Upper lobe of right lung (tissue), 1 donor: ENCODE measurements around the gene ATP5PO. TPM values are rescaled to one million over a fixed set of nuclear protein-coding genes. Genes with fewer than 3 reads are reported as not detected.
"Not testable (repeated sequence)": the region's sequence is repeated elsewhere in the genome, so short reads cannot be mapped to it uniquely, and the experiment has no call there.

ENCODE experiments used
- ATAC-seq: fragments of 200-7000 bp; cut with Tn5 transposase; one replicate; pipeline ENCODE4 v1.9.1; 2020; ENCODE audit warnings: mild to moderate bottlenecking, moderate library complexity
- DNase-seq: peaks from one replicate; pipeline ENCODE4 v3.0.0-alpha.2; 2020
- H3K27ac ChIP-seq: fragments of 200-600 bp; one replicate; pipeline ENCODE4 v1.8.0; 2022
- H3K27me3 ChIP-seq: fragments of 200-600 bp; one replicate; pipeline ENCODE4 v1.8.0; 2022; ENCODE audit warnings: mild to moderate bottlenecking
- H3K36me3 ChIP-seq: fragments of 200-600 bp; one replicate; pipeline ENCODE4 v1.8.0; 2022
- H3K4me1 ChIP-seq: fragments of 200-600 bp; one replicate; pipeline ENCODE4 v1.8.0; 2022
- H3K4me3 ChIP-seq: fragments of 200-600 bp; one replicate; pipeline ENCODE4 v1.8.0; 2022; ENCODE audit warnings: mild to moderate bottlenecking
- H3K9me3 ChIP-seq: fragments of 200-600 bp; one replicate; pipeline ENCODE4 v1.8.0; 2022
- intact Hi-C: fragments of 100-400 bp; cut with DNase I; formaldehyde crosslinking; loops from one replicate; pipeline ENCODE4 v1.11.0; 2022
- total RNA-seq: library from RNA; stranded (reverse); fragmentation: NEBNext Ultra II Directional; extraction: Animal tissue kit (Norgen Biotek cat#: 25700); gene quantifications from one replicate; pipeline ENCODE4 v1.2.1, GENCODE V29; 2021
- TF ChIP-seq, protein P1 (sequence below): fragments of 200-600 bp; IDR thresholded peaks from one replicate; pipeline ENCODE4 v1.8.0; 2022; ENCODE audit warnings: antibody characterized with exemption
- donor health status: DM: no; HTN: yes; CAD: no; lungs with severe emphysema.

Gene ATP5PO
- total RNA-seq, 1 donor from 2014 or later, result 107 TPM

DNA sequence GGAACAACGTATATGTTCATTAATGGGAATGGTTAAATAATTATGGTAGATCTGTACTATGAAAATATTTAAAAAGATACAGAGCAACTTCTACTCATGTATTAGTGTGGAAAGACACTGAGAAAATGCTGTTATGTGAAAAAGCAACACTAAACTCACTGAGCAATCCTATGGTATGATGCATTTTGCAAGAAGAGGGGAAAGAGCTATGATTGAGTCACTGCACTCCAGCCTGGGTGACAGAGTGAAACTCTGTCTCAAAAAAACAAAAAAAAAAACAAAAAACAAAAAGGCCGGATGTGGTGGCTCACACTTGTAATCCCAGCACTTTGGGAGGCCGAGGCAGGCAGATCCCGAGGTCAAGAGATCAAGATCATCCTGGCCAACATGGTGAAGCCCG is 44.4 kb downstream of the ATP5PO start:
- H3K4me1 ChIP-seq, result no peaks in the 10 kb centered on the region
- no peak overlapping the region for H3K4me3 ChIP-seq
- H3K27me3 ChIP-seq, result no peaks in the 10 kb centered on the region
- H3K27ac ChIP-seq, result no peak overlapping the region
- no peak for ATAC-seq
- intact Hi-C loops, result no loop called here
- H3K36me3 ChIP-seq, result no peaks in the 10 kb centered on the region
- DNase-seq, result no peak
- TF ChIP-seq, protein P1, sequence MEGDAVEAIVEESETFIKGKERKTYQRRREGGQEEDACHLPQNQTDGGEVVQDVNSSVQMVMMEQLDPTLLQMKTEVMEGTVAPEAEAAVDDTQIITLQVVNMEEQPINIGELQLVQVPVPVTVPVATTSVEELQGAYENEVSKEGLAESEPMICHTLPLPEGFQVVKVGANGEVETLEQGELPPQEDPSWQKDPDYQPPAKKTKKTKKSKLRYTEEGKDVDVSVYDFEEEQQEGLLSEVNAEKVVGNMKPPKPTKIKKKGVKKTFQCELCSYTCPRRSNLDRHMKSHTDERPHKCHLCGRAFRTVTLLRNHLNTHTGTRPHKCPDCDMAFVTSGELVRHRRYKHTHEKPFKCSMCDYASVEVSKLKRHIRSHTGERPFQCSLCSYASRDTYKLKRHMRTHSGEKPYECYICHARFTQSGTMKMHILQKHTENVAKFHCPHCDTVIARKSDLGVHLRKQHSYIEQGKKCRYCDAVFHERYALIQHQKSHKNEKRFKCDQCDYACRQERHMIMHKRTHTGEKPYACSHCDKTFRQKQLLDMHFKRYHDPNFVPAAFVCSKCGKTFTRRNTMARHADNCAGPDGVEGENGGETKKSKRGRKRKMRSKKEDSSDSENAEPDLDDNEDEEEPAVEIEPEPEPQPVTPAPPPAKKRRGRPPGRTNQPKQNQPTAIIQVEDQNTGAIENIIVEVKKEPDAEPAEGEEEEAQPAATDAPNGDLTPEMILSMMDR, result no peak
- H3K9me3 ChIP-seq, result no peaks in the 10 kb centered on the region

DNA sequence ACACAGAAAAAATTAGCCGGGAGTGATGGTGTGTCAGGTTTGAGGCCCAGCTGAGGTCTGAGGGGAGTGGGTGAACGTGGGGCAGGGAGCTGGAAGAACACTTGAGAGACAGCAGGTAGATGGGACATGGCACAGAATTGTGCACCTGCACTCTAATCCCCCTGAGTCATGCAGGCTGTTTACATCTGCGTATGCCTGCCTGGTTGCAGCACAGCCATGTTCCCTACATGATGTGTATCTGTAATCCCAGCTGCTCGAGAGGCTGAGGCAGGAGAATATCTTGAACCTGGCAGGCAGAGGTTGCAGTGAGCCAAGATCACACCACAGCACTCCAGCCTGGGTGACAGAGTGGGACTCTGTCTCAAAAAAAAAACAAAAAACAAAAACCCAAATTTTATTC is 44.8 kb downstream of the ATP5PO start:
- ATAC-seq (no peak), DNase-seq (peak; percentile 16)
- TF ChIP-seq, protein P1, result no peak
- Histone ChIP-seq H3K27ac (no peak overlapping the region), H3K9me3 (no peaks in the 10 kb centered on the region), H3K4me1 (no peaks in the 10 kb centered on the region), H3K27me3 (no peaks in the 10 kb centered on the region), H3K36me3 (no peaks in the 10 kb centered on the region), H3K4me3 (no peak overlapping the region)
- intact Hi-C loops, result no loop called here

DNA sequence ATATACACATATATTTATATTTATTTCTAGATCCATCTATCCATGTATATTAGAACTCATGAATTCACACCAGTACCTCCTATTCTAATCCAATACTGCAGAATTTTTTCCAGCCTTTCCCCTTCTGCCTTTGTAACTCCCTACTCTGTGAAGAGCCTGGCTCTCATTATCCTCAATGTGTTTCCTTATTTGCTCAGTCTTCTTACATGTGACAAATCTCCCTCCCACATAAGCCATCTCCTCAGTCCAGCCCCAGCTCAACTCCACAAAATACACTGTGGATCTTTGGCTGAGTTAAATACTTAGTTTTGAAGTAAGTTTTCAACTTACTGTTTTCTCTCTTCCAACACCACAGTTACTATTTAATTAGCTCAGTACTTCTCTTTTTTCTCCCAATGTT is 45.7 kb downstream of the ATP5PO start:
- no peaks in the 10 kb centered on the region for H3K4me1 ChIP-seq
- no peak overlapping the region for H3K27ac ChIP-seq
- no peaks in the 10 kb centered on the region for H3K27me3 ChIP-seq
- no peaks in the 10 kb centered on the region for H3K36me3 ChIP-seq
- TF ChIP-seq, protein P1, result no peak
- no peaks in the 10 kb centered on the region for H3K9me3 ChIP-seq
- DNase-seq (no peak), ATAC-seq (no peak)
- intact Hi-C loops, result no loop called here
- no peak overlapping the region for H3K4me3 ChIP-seq

DNA sequence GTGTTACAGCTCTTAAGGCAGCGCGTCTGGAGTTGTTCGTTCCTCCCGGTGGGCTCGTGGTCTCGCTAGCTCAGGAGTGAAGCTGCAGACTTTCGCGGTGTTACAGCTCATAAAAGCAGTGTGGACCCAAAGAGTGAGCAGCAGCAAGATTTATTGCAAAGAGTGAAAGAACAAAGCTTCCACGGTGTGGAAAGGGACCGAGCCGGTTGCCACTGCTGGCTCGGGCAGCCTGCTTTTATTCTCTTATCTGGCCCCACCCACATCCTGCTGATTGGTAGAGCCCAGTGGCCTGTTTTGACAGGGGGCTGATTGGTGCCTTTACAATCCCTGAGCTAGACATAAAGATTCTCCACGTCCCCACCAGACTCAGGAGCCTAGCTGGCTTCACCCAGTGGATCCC is 47.7 kb downstream of the ATP5PO start:
- DNase-seq, H3K27ac ChIP-seq, ATAC-seq, H3K4me1 ChIP-seq, H3K36me3 ChIP-seq, H3K4me3 ChIP-seq, intact Hi-C loops, H3K9me3 ChIP-seq, H3K27me3 ChIP-seq: not testable (repeated sequence)

DNA sequence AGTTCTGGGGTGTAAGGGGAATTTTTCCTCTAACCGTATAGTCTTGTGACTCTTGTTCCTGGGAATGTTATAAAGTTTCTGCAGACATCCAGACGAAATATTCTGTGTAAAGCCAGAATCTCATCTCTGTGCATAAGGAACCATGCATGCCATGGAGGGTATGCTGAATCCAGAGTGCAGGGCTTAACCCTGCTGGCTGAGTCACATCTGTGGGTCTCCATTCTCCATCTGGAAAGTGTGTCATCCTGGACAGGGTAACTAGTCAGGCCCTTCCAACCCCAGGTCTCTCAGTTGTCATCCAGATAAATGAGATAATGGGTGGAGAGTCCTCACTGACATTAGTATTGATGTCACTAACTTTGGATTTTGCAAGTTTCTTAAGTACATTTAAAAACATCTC is 48.8 kb downstream of the ATP5PO start:
- intact Hi-C loops, result no loop called here
- Histone ChIP-seq H3K36me3 (no peaks in the 10 kb centered on the region), H3K4me1 (no peaks in the 10 kb centered on the region), H3K27ac (no peak overlapping the region), H3K4me3 (no peak overlapping the region), H3K27me3 (no peaks in the 10 kb centered on the region), H3K9me3 (no peaks in the 10 kb centered on the region)
- TF ChIP-seq, protein P1, result no peak
- DNase-seq (no peak), ATAC-seq (no peak)

DNA sequence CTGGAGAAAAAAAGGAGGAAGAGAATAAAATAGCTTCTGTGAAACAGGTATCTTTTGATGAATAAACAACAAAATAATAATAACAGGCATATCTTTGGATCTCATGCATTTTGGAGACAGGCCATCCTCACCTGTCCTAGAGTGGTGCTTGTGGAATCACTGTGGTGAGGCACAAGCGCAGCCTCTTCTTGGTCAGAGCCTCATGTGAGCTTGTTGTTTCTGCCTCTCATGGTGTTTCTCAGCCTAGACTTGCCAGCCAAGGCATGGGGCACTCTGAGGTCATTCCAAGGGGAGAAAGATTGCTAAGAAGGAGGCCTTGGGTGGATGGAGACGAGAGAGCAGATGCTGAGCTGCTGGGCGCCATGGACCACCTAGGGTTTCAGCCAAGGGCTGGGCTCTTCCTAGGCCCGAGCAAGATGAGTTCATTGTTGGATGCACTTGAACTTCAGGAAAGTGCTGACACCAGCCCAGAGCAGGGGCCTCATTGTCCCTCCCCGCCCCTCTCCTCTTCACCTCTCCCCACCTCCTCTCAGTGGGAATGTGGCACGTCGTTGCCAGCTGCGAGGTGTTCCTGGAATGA is 49.5 kb downstream of the ATP5PO start:
- no peaks in the 10 kb centered on the region for H3K36me3 ChIP-seq
- no peak overlapping the region for H3K4me3 ChIP-seq
- ATAC-seq, result no peak
- no peak overlapping the region for H3K27ac ChIP-seq
- H3K27me3 ChIP-seq, result no peaks in the 10 kb centered on the region
- intact Hi-C loops, result no loop called here
- H3K4me1 ChIP-seq, result no peaks in the 10 kb centered on the region
- no peak for DNase-seq
- TF ChIP-seq, protein P1, result no peak
- no peaks in the 10 kb centered on the region for H3K9me3 ChIP-seq
